WERI-Rb-1 (cell line): ENCODE data around the gene PPP1R15A.
A peak's percentile ranks its signal among the peaks of the same experiment; 100 is the strongest.
"Not testable (repeated sequence)": the region's sequence is repeated elsewhere in the genome, so short reads cannot be mapped to it uniquely, and the experiment has no call there.

Experiments
- DNase-seq: peaks from one replicate; pipeline ENCODE4 v3.0.0-alpha.2; 2020
- H3K27ac ChIP-seq: fragments of 250-450 bp; sonication (Bioruptor Pico); 2 replicates; pipeline ENCODE4 v1.5.1; 2020; ENCODE audit warnings: mild to moderate bottlenecking, moderate library complexity
- H3K27me3 ChIP-seq: fragments of 250-450 bp; sonication (Bioruptor Pico); 2 replicates; pipeline ENCODE4 v1.5.1; 2021; ENCODE audit warnings: mild to moderate bottlenecking, low read depth, moderate library complexity; ENCODE audit not compliant: insufficient read depth, severe bottlenecking
- H3K36me3 ChIP-seq: fragments of 250-450 bp; sonication (Bioruptor Pico); 2 replicates; pipeline ENCODE4 v1.5.1; 2020; ENCODE audit warnings: mild to moderate bottlenecking, moderate library complexity
- H3K4me3 ChIP-seq: 2 replicates; pipeline ENCODE4 v1.5.1; 2011; ENCODE audit warnings: low read depth, mild to moderate bottlenecking, control low read depth, low read length
- H3K9me3 ChIP-seq: fragments of 250-450 bp; sonication (Bioruptor Pico); 2 replicates; pipeline ENCODE4 v1.5.1; 2021; ENCODE audit warnings: mild to moderate bottlenecking, moderate library complexity; ENCODE audit not compliant: severe bottlenecking
- TF ChIP-seq, protein P1 (sequence below): IDR thresholded peaks from 2 replicates; pipeline ENCODE4 v1.5.1; 2011; ENCODE audit warnings: low read depth, mild to moderate bottlenecking, control low read depth, inconsistent platforms, low read length

The PPP1R15A gene

DNA sequence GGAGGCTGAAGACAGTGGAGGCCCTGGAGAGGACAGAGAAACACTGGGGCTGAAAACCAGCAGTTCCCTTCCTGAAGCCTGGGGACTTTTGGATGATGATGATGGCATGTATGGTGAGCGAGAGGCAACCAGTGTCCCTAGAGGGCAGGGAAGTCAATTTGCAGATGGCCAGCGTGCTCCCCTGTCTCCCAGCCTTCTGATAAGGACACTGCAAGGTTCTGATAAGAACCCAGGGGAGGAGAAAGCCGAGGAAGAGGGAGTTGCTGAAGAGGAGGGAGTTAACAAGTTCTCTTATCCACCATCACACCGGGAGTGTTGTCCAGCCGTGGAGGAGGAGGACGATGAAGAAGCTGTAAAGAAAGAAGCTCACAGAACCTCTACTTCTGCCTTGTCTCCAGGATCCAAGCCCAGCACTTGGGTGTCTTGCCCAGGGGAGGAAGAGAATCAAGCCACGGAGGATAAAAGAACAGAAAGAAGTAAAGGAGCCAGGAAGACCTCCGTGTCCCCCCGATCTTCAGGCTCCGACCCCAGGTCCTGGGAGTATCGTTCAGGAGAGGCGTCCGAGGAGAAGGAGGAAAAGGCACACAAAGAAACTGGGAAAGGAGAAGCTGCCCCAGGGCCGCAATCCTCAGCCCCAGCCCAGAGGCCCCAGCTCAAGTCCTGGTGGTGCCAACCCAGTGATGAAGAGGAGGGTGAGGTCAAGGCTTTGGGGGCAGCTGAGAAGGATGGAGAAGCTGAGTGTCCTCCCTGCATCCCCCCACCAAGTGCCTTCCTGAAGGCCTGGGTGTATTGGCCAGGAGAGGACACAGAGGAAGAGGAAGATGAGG is 1.5 kb downstream of the PPP1R15A start:
- H3K36me3 ChIP-seq: peaks cover 52% of the 10 kb centered on the region
- no peaks in the 10 kb centered on the region for H3K9me3 ChIP-seq
- H3K27me3 ChIP-seq: no peaks in the 10 kb centered on the region
- TF ChIP-seq, protein P1, sequence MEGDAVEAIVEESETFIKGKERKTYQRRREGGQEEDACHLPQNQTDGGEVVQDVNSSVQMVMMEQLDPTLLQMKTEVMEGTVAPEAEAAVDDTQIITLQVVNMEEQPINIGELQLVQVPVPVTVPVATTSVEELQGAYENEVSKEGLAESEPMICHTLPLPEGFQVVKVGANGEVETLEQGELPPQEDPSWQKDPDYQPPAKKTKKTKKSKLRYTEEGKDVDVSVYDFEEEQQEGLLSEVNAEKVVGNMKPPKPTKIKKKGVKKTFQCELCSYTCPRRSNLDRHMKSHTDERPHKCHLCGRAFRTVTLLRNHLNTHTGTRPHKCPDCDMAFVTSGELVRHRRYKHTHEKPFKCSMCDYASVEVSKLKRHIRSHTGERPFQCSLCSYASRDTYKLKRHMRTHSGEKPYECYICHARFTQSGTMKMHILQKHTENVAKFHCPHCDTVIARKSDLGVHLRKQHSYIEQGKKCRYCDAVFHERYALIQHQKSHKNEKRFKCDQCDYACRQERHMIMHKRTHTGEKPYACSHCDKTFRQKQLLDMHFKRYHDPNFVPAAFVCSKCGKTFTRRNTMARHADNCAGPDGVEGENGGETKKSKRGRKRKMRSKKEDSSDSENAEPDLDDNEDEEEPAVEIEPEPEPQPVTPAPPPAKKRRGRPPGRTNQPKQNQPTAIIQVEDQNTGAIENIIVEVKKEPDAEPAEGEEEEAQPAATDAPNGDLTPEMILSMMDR: no peak
- peak overlapping the region; percentile 87; the same call in 1 of the 2 replicates for H3K27ac ChIP-seq
- DNase-seq: no peak
- peak overlapping the region; percentile 100 for H3K4me3 ChIP-seq

DNA sequence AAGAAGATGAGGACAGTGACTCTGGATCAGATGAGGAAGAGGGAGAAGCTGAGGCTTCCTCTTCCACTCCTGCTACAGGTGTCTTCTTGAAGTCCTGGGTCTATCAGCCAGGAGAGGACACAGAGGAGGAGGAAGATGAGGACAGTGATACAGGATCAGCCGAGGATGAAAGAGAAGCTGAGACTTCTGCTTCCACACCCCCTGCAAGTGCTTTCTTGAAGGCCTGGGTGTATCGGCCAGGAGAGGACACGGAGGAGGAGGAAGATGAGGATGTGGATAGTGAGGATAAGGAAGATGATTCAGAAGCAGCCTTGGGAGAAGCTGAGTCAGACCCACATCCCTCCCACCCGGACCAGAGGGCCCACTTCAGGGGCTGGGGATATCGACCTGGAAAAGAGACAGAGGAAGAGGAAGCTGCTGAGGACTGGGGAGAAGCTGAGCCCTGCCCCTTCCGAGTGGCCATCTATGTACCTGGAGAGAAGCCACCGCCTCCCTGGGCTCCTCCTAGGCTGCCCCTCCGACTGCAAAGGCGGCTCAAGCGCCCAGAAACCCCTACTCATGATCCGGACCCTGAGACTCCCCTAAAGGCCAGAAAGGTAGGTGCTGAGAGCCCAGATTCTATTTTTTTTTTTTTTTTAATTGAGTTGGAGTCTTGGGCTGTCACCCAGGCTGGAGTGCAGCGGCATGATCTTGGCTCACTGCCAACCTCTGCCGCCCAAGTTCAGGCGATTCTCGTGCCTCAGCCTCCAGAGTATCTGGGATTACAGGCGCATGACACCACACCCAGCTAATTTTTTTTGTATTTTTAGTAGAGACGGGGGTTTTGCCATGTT is 2.3 kb downstream of the PPP1R15A start:
- DNase-seq: no peak
- no peak overlapping the region for H3K4me3 ChIP-seq
- TF ChIP-seq, protein P1: no peak
- peaks cover 53% of the 10 kb centered on the region for H3K36me3 ChIP-seq
- no peaks in the 10 kb centered on the region for H3K27me3 ChIP-seq
- peak overlapping the region; percentile 97 for H3K27ac ChIP-seq
- H3K9me3 ChIP-seq: no peaks in the 10 kb centered on the region

DNA sequence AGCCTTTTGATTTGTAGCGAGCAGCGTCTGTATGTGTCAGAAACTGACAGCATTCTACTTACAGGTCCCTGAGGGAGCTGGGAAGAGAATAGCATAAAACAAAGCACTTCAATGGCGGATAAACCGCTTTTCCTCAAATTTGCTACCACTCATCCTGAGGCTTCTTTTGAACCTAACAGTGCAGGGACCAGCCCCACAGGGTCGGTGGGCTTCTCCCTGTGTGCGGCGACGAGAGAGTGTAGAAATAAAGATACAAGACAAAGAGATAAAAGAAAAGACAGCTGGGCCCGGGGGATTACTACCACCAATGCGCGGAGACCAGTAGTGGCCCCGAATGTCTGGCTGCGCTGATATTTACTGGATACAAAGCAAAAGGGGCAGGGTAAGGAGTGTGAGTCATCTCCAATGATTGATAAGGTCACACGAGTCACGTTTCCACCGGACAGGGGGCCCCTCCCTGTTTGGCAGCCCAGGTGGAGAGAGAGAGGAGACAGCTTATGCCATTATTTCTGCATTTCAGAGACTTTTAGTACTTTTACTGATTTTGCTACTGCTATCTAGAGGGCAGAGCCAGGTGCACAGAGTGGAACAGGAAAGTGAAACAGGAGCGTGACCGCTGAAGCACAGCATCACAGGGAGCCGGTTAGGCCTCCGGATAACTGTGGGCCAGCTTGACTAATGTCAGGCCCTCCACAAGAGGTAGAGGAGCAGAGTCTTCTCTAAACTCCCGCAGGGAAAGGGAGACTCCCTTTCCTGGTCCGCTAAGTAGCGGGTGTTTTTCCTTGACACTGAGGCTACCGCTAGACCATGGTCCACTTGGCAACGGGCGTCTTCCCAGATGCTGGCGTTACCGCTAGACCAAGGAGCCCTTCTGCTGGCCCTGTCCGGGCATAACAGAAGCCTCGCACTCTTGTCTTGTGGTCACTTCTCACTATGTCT is 4.1 kb downstream of the PPP1R15A start:
- Histone ChIP-seq H3K36me3 (peaks cover 53% of the 10 kb centered on the region), H3K27ac (peak overlapping the region; percentile 97), H3K4me3 (peak overlapping the region; percentile 33)
- not testable (repeated sequence) for H3K9me3 ChIP-seq, H3K27me3 ChIP-seq
- peak; percentile 82 for DNase-seq

DNA sequence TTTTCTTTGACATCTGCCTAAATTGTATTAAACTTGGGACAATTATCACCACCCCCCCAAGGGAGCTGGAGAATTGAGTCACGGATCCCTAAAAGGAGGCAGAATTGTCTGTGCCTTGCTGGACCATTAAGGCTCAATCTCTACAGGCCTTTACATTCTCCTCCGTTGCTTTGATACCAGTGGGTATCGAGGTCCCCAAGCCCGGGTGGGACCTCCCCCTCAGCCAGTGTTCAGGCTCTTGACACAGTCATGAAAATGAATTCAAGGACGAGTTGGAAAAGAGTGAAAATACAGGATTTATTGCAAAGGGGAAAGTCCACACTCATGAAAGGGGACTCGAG is 5.6 kb downstream of the PPP1R15A start:
- TF ChIP-seq, protein P1: no peak
- H3K27ac ChIP-seq: peak overlapping the region; percentile 97; the same call in 1 of the 2 replicates
- H3K36me3 ChIP-seq: peaks cover 53% of the 10 kb centered on the region

DNA sequence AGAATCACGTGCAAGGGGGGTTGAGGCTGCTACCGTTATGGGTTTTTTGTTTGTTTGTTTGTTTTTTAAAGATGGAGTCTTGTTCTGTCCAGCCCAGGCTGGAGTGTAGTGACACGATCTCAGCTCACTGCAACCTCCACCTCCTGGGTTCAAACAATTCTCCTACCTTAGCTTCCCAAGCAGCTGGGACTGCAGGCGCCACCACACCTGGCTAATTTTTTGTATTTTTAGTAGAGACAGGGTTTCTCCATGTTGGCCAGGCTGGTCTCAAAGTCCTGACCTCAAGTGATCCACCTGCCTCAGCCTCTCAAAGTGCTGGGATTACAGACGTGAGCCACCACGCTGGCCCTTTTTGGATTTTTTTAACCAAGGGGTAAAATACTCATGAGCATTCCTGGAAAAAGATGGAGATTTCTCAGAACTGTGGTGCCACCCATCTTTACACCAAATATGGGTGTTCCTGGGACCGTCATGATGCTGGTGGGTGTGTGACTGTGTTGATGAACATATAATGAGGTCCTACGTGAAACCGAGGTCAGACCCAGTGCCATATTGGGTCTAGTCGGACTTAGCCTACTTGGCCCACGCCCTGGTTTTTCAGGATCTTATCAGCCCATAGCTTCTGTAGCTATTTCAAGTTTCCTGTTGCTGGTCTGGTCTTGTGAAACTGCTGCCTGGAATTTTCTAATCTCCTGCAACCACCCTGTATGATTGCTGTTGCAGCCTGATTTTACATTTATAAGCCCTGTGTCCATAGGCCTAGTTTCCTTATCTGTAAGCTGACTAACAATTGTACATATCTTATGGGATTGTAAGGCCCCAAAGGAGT is 6.2 kb downstream of the PPP1R15A start:
- Histone ChIP-seq H3K9me3 (no peaks in the 10 kb centered on the region), H3K27me3 (no peaks in the 10 kb centered on the region), H3K4me3 (no peak overlapping the region), H3K27ac (no peak overlapping the region), H3K36me3 (peaks cover 49% of the 10 kb centered on the region)
- no peak for DNase-seq
- TF ChIP-seq, protein P1: no peak

More for the DNA sequence above, 5.6 kb downstream of the PPP1R15A start:
- no peak for DNase-seq
- H3K4me3 ChIP-seq: no peak overlapping the region
- H3K27me3 ChIP-seq: no peaks in the 10 kb centered on the region
- no peaks in the 10 kb centered on the region for H3K9me3 ChIP-seq
